Activated CD8-positive, alpha-beta T cell treated with anti-CD3 and anti-CD28 coated beads for 36 hours (primary cell): ENCODE data around the gene PPP1R13B. TPM values are rescaled to one million over a fixed set of nuclear protein-coding genes. Genes with fewer than 3 reads are reported as not detected.

Experiments
- ATAC-seq: fragments of 200-7000 bp; cut with Tn5 transposase; one replicate; pipeline ENCODE4 v1.10.0; 2021; ENCODE audit warnings: mild to moderate bottlenecking, moderate library complexity
- CTCF ChIA-PET: fragments of 350-600 bp; sonication (Branson Sonifier 250); formaldehyde crosslinking; loops from one replicate; lab custom pipeline; 2021; ENCODE audit warnings: antibody characterized with exemption; lab: Charles Lee
- POLR2A ChIA-PET: fragments of 350-600 bp; sonication (Branson Sonifier 250); formaldehyde crosslinking; loops from one replicate; lab custom pipeline; 2021; ENCODE audit warnings: antibody characterized with exemption; lab: Charles Lee
- DNase-seq: peaks from one replicate; pipeline ENCODE4 v3.0.0-alpha.2; 2020
- H3K27ac Mint-ChIP-seq: one replicate; pipeline ENCODE4 v1.8.0; 2021; ENCODE audit warnings: mild to moderate bottlenecking, mixed read lengths
- H3K27me3 Mint-ChIP-seq: one replicate; pipeline ENCODE4 v1.8.0; 2021; ENCODE audit warnings: mixed read lengths
- H3K36me3 Mint-ChIP-seq: one replicate; pipeline ENCODE4 v1.8.0; 2021; ENCODE audit warnings: low read depth, mixed read lengths
- H3K4me1 Mint-ChIP-seq: one replicate; pipeline ENCODE4 v1.8.0; 2021; ENCODE audit warnings: low read depth, mixed read lengths
- H3K4me3 Mint-ChIP-seq: one replicate; pipeline ENCODE4 v1.8.0; 2021; ENCODE audit warnings: mild to moderate bottlenecking, moderate library complexity, mixed read lengths
- H3K9me3 Mint-ChIP-seq: one replicate; pipeline ENCODE4 v1.8.0; 2021; ENCODE audit warnings: mixed read lengths
- CTCF ChIP-seq: fragments of 200-600 bp; IDR thresholded peaks from one replicate; pipeline ENCODE4 v1.8.0; 2022; ENCODE audit warnings: antibody characterized with exemption, mild to moderate bottlenecking
- intact Hi-C: fragments of 100-400 bp; cut with micrococcal nuclease; formaldehyde crosslinking; loops from one replicate; pipeline ENCODE4 v1.10.0; 2022
- total RNA-seq, 2 experiments: library from RNA; stranded (reverse); gene quantifications; one replicate each; pipeline ENCODE4 v1.2.3, GENCODE V29; 2021

PPP1R13B gene
- total RNA-seq, 2 experiments from 2014 or later, result 11.9 to 14.5 TPM

- no peak for TF ChIP-seq CTCF
- CTCF ChIA-PET, result interaction anchor here (0.6 to 3.8 kb wide), 5 partner anchors 10 to 90 kb away, joined by 3 to 22 read pairs (median 3); no protein-coding TSS in a partner anchor
- DNase-seq (no peak), ATAC-seq (peak; percentile 30)
- H3K27me3 Mint-ChIP-seq, result no peaks in the 10 kb centered on the region
- POLR2A ChIA-PET, result no interaction called here
- intact Hi-C loops, result no loop called here
- no peak overlapping the region for H3K4me3 Mint-ChIP-seq
- peaks cover 40% of the 10 kb centered on the region for H3K4me1 Mint-ChIP-seq
- H3K36me3 Mint-ChIP-seq, result no peaks in the 10 kb centered on the region
- no peaks in the 10 kb centered on the region for H3K9me3 Mint-ChIP-seq
- H3K27ac Mint-ChIP-seq, result no peak overlapping the region
These were observed 27.7 kb downstream of the PPP1R13B start for GRCh38 chr14:103819503-103820307.

GRCh38 chr14:103818870-103819269, 28.5 kb downstream of the PPP1R13B start:
- POLR2A ChIA-PET, result no interaction called here
- no peak for TF ChIP-seq CTCF
- Mint-ChIP-seq H3K36me3 (no peaks in the 10 kb centered on the region), H3K4me1 (peaks cover 39% of the 10 kb centered on the region), H3K9me3 (no peaks in the 10 kb centered on the region), H3K4me3 (no peak overlapping the region), H3K27ac (no peak overlapping the region), H3K27me3 (no peaks in the 10 kb centered on the region)
- no peak for DNase-seq
- ATAC-seq, result no peak
- intact Hi-C loops, result no loop called here
- CTCF ChIA-PET, result interaction anchor here (0.6 to 3.8 kb wide), 3 partner anchors 9 to 82 kb away, joined by 3 to 22 read pairs (median 4); no protein-coding TSS in a partner anchor

- no peak for ATAC-seq
- no peak overlapping the region for H3K27ac Mint-ChIP-seq
- H3K4me3 Mint-ChIP-seq, result no peak overlapping the region
- DNase-seq, result no peak
- no peaks in the 10 kb centered on the region for H3K27me3 Mint-ChIP-seq
- no peaks in the 10 kb centered on the region for H3K36me3 Mint-ChIP-seq
- CTCF ChIA-PET, result interaction anchor here (1.5 to 3.8 kb wide), 2 partner anchors 9 to 82 kb away, joined by 4 to 22 read pairs; no protein-coding TSS in a partner anchor
- peaks cover 39% of the 10 kb centered on the region for H3K4me1 Mint-ChIP-seq
- H3K9me3 Mint-ChIP-seq, result no peaks in the 10 kb centered on the region
- no peak for TF ChIP-seq CTCF
- POLR2A ChIA-PET, result no interaction called here
- intact Hi-C loops, result no loop called here
These were observed 29.0 kb downstream of the PPP1R13B start for GRCh38 chr14:103818422-103818821.

GRCh38 chr14:103817595-103817994, 29.8 kb downstream of the PPP1R13B start:
- Mint-ChIP-seq H3K36me3 (no peaks in the 10 kb centered on the region), H3K27me3 (no peaks in the 10 kb centered on the region), H3K9me3 (no peaks in the 10 kb centered on the region), H3K27ac (no peak overlapping the region), H3K4me1 (peaks cover 39% of the 10 kb centered on the region), H3K4me3 (no peak overlapping the region)
- DNase-seq (no peak), ATAC-seq (no peak)
- no peak for TF ChIP-seq CTCF
- CTCF ChIA-PET, result interaction anchor here (1.3 to 2.0 kb wide), 5 partner anchors 9 to 93 kb away, joined by 3 to 27 read pairs (median 6); no protein-coding TSS in a partner anchor
- POLR2A ChIA-PET, result no interaction called here
- intact Hi-C loops, result no loop called here

- DNase-seq, result no peak
- ChIA-PET CTCF (interaction anchor here (1.3 to 2.0 kb wide), 6 partner anchors 8 to 93 kb away, joined by 3 to 27 read pairs (median 5); no protein-coding TSS in a partner anchor), POLR2A (interaction anchor here (0.7 kb wide), 1 partner anchor 8 kb away, joined by 3 read pairs; no protein-coding TSS in a partner anchor)
- no peaks in the 10 kb centered on the region for H3K36me3 Mint-ChIP-seq
- H3K27me3 Mint-ChIP-seq, result no peaks in the 10 kb centered on the region
- peaks cover 39% of the 10 kb centered on the region for H3K4me1 Mint-ChIP-seq
- no peaks in the 10 kb centered on the region for H3K9me3 Mint-ChIP-seq
- ATAC-seq, result no peak
- H3K4me3 Mint-ChIP-seq, result no peak overlapping the region
- TF ChIP-seq CTCF, result no peak
- intact Hi-C loops, result no loop called here
- no peak overlapping the region for H3K27ac Mint-ChIP-seq
These were observed 30.4 kb downstream of the PPP1R13B start for GRCh38 chr14:103816991-103817390.
